Fibroblast of lung (primary cell): ENCODE results near the gene POLR1C.

Experiments
- EZH2 ChIP-seq: IDR thresholded peaks from 2 replicates; pipeline ENCODE4 v1.5.1; 2012; ENCODE audit warnings: low read length, control low read depth, mild to moderate bottlenecking; ENCODE audit errors: missing control alignments
- TF ChIP-seq, protein P1 (sequence below), 2 donors: IDR thresholded peaks in 1 of 2; conservative IDR thresholded peaks in 1 of 2; 1 replicate in 1 of 2; 2 replicates in 1 of 2; pipeline ENCODE4 v1.5.1; 2011 to 2012; ENCODE audit warnings: low read length in 2 of 2, control low read depth in 1 of 2, inconsistent platforms in 1 of 2, low read depth in 1 of 2, mild to moderate bottlenecking in 1 of 2

DNA sequence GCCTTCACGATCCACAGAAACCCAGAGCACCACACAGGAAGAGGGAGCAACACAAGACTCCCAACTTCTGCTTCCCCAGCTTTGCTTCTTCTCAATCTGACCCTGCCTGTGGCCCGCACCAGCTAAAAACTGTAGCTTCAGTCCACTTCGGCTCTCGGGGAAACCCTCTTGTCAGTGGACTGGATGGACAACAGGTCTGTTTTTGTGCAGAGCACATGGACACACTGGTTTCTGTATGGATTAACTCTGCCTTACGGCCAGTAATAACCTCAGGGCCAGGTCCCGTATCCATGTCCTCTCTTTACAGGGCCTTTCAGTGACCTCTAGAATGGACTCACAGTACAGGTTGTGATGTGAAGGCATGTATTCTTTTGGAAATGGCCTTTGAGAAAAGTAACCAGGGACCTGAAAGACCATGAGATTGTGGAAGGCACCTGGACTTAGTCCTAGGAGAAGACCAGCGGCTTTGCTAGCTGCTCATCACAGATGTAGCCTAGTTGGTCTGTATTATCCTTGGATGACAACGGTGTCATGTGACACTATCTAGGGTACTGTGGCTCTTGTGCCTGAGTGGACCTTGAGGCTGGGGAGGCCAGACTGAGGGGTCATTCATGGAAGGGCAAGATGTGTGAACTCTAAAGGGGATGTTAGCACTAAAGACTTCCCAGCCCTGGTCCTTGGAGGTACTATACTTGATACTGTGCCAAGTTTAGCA lies 5.8 kb downstream of the POLR1C start:
- no peak for TF ChIP-seq EZH2
- TF ChIP-seq, protein P1, sequence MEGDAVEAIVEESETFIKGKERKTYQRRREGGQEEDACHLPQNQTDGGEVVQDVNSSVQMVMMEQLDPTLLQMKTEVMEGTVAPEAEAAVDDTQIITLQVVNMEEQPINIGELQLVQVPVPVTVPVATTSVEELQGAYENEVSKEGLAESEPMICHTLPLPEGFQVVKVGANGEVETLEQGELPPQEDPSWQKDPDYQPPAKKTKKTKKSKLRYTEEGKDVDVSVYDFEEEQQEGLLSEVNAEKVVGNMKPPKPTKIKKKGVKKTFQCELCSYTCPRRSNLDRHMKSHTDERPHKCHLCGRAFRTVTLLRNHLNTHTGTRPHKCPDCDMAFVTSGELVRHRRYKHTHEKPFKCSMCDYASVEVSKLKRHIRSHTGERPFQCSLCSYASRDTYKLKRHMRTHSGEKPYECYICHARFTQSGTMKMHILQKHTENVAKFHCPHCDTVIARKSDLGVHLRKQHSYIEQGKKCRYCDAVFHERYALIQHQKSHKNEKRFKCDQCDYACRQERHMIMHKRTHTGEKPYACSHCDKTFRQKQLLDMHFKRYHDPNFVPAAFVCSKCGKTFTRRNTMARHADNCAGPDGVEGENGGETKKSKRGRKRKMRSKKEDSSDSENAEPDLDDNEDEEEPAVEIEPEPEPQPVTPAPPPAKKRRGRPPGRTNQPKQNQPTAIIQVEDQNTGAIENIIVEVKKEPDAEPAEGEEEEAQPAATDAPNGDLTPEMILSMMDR (conservative IDR thresholded peaks at IDR 0.05 in 1 of 2, IDR thresholded peaks at IDR 0.05 in 1 of 2; ENCODE audit: low read depth in 1 of 2, low read length in 2 of 2), result no peak
